ENCODE data around the gene ZIC1. TPM values are rescaled to one million over a fixed set of nuclear protein-coding genes. Genes with fewer than 3 reads are reported as not detected.

Gene ZIC1
- total RNA-seq, 1 donor from 2014 or later, result not detected

GRCh38 chr3:147393261-147393942 lies 15.8 kb upstream of the ZIC1 start:
- intact Hi-C loops (cut with DNase I), result no loop called here

GRCh38 chr3:147393943-147394883 lies 15.0 kb upstream of the ZIC1 start:
- intact Hi-C loops (cut with DNase I), result no loop called here
- no peak for DNase-seq (ENCODE audit: low spot score)

More at GRCh38 chr3:147393261-147393942, 15.8 kb upstream of the ZIC1 start:
- DNase-seq (ENCODE audit: low spot score), result no peak

GRCh38 chr3:147394884-147395225 lies 14.3 kb upstream of the ZIC1 start:
- DNase-seq (ENCODE audit: low spot score), result no peak
- intact Hi-C loops (cut with DNase I), result no loop called here

DNA sequence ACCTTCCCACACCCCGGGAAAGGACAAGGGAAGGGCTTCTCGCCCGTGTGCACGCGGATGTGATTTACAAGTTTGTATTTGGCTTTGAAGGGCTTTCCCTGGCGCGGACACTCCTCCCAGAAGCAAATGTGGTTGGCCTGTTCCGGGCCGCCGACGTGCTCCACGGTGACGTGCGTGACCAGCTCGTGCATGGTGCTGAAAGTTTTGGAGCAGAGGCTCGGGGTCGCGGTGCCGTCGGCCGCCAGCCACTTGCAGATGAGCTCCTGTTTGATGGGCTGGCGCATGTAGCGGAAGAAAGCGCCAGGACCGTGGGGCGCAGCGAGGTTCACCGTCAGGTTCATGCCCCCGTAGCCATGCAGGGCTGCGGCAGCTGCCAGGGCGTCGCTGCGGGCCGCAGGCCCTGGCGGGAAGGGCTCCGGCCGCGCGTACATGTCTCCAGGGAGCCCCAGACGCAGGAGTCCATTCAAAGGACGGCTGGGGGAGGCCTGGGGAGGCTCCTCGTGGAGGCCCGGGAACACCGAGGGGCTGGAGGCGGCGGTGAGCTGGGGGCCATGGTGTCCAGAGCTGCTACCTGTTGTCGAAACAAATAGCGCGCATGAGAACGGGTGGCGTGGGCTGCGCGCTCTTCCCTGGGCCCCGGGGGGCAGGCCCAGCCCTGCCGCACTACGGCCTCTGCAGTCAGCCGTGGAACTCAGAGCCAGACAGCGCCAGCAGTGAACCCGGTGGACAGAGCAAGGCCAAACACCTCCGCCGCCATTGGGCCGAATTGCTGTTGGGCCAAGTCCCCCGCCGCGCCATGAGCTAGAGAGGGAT lies 13.1 kb upstream of the ZIC1 start:
- intact Hi-C loops (cut with DNase I), result no loop called here
- no peak for DNase-seq (ENCODE audit: low spot score)

GRCh38 chr3:147396712-147397046 lies 12.5 kb upstream of the ZIC1 start:
- no peak for DNase-seq (ENCODE audit: low spot score)
- intact Hi-C loops (cut with DNase I), result no loop called here

- intact Hi-C loops (cut with DNase I), result no loop called here
- no peak for DNase-seq (ENCODE audit: low spot score)
These were observed 11.8 kb upstream of the ZIC1 start for GRCh38 chr3:147397155-147397874.

DNA sequence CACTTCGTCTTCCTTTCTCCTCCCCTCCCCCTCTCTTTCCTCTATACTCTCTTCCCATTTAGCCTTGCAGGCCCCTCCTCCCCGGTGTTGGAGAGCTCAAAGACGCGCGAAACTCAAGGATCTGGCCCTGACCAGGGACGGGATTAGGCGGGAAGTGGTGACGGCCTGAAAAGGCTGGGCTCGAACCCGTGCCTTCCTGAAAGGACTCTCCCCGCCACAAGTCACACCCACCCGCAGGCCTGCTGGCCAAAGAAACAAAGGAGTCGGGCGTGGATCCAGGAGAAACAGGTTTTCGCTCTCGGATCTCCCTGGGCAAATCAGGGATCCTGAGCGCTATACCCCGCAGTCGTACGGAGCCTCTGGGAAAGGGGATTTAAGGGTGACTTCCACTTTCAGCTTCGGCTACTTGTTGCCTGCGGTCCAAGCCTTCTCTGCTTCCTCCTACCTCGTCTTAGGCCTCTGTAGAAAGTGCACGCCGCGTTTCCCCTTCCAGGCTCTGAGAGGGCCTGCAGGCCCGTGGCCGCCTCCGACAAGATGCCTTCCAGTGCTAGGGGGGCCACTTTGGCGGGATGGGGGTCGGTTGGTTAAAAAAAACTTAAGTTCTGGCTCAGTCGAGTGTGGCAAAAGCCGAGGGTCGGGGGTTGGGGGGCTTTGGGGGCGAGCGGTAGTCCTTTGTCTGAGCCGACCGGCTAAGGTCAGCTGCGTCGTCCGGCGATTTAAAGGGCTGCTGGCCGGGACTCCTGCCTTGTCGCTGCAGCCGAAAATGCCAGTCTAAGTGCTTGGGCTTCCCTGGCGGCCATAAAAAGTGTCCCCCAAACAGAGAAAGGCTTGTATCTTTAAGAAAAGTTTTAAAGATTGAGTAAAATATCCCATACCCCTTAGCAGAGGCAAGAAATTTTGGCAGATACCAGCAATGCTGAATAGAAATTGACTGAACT lies 11.0 kb upstream of the ZIC1 start:
- no peak for DNase-seq (ENCODE audit: low spot score)
- intact Hi-C loops (cut with DNase I), result no loop called here

GRCh38 chr3:147398813-147399534 lies 10.2 kb upstream of the ZIC1 start:
- DNase-seq (ENCODE audit: low spot score), result no peak
- intact Hi-C loops (cut with DNase I), result no loop called here

GRCh38 chr3:147400111-147400510 lies 9.1 kb upstream of the ZIC1 start:
- no peak for DNase-seq (ENCODE audit: low spot score)
- intact Hi-C loops (cut with DNase I), result no loop called here

GRCh38 chr3:147400999-147401398 lies 8.2 kb upstream of the ZIC1 start:
- intact Hi-C loops (cut with DNase I), result no loop called here
- DNase-seq (ENCODE audit: low spot score), result no peak

- intact Hi-C loops (cut with DNase I), result no loop called here
- DNase-seq (ENCODE audit: low spot score), result no peak
These were observed 7.7 kb upstream of the ZIC1 start for GRCh38 chr3:147401421-147401820.

DNA sequence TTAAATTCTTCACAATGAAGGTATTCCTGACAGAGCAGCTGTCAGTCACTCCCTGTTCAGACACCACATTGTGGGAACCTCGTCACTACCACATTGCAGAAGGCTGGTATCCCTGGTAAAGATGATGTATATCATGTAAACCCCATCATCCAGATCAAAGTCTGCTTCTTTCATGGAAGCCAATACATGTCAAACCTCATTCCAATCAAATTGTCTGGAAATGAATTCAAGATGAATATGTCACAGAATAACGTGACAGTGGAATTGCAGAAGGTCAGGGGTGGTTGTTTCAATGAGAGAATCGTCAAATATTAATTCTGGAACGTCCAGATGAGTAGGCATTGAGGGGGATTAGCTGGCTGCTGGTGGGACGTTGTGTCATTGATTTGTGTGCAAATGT lies 7.0 kb upstream of the ZIC1 start:
- intact Hi-C loops (cut with DNase I), result no loop called here

DNA sequence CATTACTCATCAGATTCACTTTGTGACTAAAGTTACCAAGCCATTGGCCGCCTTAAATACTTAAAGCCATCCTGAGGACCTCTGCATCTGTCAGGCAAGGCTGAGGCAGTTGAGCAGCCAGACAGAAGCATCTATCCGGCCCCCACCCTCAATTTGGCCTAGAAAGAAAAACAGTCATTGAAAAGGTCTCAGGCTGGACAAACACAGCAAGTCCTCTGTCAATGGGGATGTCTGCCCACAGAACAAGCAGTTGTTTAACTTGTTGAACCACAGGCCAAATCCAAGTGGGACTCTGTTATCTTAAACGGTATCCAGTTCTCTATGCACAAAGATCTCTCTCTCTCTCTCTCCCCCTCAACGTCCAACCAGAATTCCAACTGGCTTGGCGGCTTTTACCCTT lies 5.7 kb upstream of the ZIC1 start:
- intact Hi-C loops (cut with DNase I), result no loop called here
- DNase-seq (ENCODE audit: low spot score), result no peak

More for the DNA sequence above, 7.0 kb upstream of the ZIC1 start:
- DNase-seq (ENCODE audit: low spot score), result no peak

- intact Hi-C loops (cut with DNase I), result no loop called here
These were observed 5.0 kb upstream of the ZIC1 start for GRCh38 chr3:147404000-147404799.

GRCh38 chr3:147404800-147405230 lies 4.3 kb upstream of the ZIC1 start:
- intact Hi-C loops (cut with DNase I), result no loop called here

More at GRCh38 chr3:147404000-147404799, 5.0 kb upstream of the ZIC1 start:
- no peak for DNase-seq (ENCODE audit: low spot score)

GRCh38 chr3:147405231-147406027 lies 3.7 kb upstream of the ZIC1 start:
- intact Hi-C loops (cut with DNase I), result no loop called here
- DNase-seq (ENCODE audit: low spot score), result no peak

More at GRCh38 chr3:147404800-147405230, 4.3 kb upstream of the ZIC1 start:
- DNase-seq (ENCODE audit: low spot score), result no peak
